ENCODE data around the gene PPP4R3C. TPM values are rescaled to one million over a fixed set of nuclear protein-coding genes. Genes with fewer than 3 reads are reported as not detected.

The PPP4R3C gene
- total and polyA plus RNA-seq, 2 of the 13 experiments (the other 11 are each of a cell fraction or from before 2014, with no cell fraction given) = not detected

DNA sequence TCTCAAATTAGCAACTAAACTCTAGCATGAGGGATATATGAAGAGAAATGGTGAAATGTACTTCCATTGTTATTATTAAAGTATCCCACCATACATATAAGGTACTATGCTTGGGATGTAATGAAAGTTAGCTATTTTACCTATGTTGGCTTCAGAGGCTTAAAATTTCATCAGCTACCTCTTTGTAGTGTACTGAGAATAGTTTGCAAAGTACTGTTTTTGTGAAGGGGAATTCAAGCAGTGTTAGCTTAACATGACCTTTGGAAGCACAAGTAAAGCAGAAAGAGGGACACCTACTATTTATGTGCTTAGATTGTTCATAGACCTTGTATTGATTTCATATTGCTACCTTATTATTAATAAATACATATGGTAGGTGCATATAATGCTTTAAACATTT is 11.8 kb downstream of the PPP4R3C start (continued):
- TF ChIP-seq KAT7 (CRISPR knock-in tag; IDR thresholded peaks at IDR 0.05; ENCODE audit: borderline replicate concordance) (no peak), SNRNP70 (IDR thresholded peaks at IDR 0.05; ENCODE audit: low read depth, low read length) (no peak), BATF2 (CRISPR knock-in tag; IDR thresholded peaks at IDR 0.05) (no peak), TRIM24 (CRISPR knock-in tag; IDR thresholded peaks at IDR 0.05) (no peak), NFYC (CRISPR knock-in tag; IDR thresholded peaks at IDR 0.05) (no peak), ZNF816 (CRISPR knock-in tag; IDR thresholded peaks at IDR 0.05; ENCODE audit: borderline replicate concordance) (no peak), ZNF839 (CRISPR knock-in tag; IDR thresholded peaks at IDR 0.05; ENCODE audit: borderline replicate concordance) (no peak), RXRB (CRISPR knock-in tag; IDR thresholded peaks at IDR 0.05; ENCODE audit: borderline replicate concordance) (no peak), ETV6 (CRISPR knock-in tag; conservative IDR thresholded peaks at IDR 0.05) (no peak), ZNF780A (CRISPR knock-in tag; IDR thresholded peaks at IDR 0.05) (no peak), IRF1 (CRISPR knock-in tag; IDR thresholded peaks at IDR 0.05; ENCODE audit: low read depth) (no peak), ZNF740 (CRISPR knock-in tag; IDR thresholded peaks at IDR 0.05) (no peak), PAXIP1 (CRISPR knock-in tag; conservative IDR thresholded peaks at IDR 0.05) (peak; percentile 49), ZNF768 (CRISPR knock-in tag; IDR thresholded peaks at IDR 0.05) (no peak), ZFAT (CRISPR knock-in tag; conservative IDR thresholded peaks at IDR 0.05) (no peak), RFXAP (CRISPR knock-in tag; IDR thresholded peaks at IDR 0.05; ENCODE audit: borderline replicate concordance) (no peak), KLF11 (CRISPR knock-in tag; IDR thresholded peaks at IDR 0.05) (no peak), PAWR (CRISPR knock-in tag; IDR thresholded peaks at IDR 0.05; ENCODE audit: borderline replicate concordance) (no peak)
- TF ChIP-seq, protein P1, sequence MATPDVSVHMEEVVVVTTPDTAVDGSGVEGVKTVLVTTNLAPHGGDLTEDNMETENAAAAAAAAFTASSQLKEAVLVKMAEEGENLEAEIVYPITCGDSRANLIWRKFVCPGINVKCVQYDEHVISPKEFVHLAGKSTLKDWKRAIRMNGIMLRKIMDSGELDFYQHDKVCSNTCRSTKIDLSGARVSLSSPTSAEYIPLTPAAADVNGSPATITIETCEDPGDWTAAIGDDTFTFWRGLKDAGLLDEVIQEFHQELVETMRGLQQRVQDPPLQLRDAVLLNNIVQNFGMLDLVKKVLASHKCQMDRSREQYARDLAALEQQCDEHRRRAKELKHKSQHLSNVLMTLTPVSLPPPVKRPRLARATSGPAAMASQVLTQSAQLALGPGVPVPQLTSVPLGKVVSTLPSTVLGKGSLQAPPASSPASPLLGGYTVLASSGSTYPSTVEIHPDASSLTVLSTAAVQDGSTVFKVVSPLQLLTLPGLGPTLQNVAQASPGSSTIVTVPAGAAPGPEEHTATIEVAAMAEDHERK (CRISPR knock-in tag; IDR thresholded peaks at IDR 0.05; ENCODE audit: low read depth) = no peak
- TF ChIP-seq, protein P2, sequence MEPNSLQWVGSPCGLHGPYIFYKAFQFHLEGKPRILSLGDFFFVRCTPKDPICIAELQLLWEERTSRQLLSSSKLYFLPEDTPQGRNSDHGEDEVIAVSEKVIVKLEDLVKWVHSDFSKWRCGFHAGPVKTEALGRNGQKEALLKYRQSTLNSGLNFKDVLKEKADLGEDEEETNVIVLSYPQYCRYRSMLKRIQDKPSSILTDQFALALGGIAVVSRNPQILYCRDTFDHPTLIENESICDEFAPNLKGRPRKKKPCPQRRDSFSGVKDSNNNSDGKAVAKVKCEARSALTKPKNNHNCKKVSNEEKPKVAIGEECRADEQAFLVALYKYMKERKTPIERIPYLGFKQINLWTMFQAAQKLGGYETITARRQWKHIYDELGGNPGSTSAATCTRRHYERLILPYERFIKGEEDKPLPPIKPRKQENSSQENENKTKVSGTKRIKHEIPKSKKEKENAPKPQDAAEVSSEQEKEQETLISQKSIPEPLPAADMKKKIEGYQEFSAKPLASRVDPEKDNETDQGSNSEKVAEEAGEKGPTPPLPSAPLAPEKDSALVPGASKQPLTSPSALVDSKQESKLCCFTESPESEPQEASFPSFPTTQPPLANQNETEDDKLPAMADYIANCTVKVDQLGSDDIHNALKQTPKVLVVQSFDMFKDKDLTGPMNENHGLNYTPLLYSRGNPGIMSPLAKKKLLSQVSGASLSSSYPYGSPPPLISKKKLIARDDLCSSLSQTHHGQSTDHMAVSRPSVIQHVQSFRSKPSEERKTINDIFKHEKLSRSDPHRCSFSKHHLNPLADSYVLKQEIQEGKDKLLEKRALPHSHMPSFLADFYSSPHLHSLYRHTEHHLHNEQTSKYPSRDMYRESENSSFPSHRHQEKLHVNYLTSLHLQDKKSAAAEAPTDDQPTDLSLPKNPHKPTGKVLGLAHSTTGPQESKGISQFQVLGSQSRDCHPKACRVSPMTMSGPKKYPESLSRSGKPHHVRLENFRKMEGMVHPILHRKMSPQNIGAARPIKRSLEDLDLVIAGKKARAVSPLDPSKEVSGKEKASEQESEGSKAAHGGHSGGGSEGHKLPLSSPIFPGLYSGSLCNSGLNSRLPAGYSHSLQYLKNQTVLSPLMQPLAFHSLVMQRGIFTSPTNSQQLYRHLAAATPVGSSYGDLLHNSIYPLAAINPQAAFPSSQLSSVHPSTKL (CRISPR knock-in tag; IDR thresholded peaks at IDR 0.05) = peak; percentile 34; the same call in 1 of the 2 replicates

All from HepG2 (cell line).